ENCODE results near the gene GMFB. TPM values are rescaled to one million over a fixed set of nuclear protein-coding genes. Genes with fewer than 3 reads are reported as not detected.

GMFB gene
- polyA plus RNA-seq (2013, experiment 1 of 2; ENCODE audit: insufficient read length), result 45.7 TPM
- polyA plus RNA-seq (2013, experiment 2 of 2; ENCODE audit: insufficient read length), result 41.7 TPM

DNA sequence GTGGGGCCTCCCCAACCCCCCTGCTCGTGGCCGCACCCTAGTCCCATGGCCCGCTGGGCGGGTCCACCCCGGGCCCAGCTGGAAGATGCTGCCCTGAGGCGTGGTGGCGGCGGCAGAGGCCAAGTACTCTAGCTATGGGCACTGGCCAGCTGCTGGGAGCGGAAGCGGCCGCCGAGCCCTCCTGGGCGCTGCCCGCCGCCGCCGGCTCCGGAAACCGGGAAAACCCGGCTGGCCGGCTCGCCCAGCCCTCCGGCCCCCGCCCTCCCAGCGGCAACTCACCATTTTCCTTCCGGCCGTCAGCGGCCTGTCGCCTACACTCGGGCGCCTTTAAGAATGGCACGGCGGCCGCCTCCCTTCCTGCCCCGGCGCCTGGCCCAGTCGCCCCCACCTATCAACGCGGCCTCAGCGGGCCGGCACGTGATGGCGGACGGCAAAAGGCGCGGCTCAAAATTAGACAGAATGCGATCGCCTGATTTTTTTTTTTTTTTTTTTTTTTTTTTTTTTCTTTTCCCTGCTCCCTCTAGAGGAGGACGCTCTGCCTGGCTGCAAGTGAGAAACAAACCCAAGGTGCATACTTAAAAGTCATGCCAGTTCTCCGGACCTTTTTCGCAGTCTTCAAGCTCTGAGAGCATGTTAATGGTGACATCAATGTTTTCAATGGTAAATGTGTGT, at the start of gene GMFB:
GMFB (minus strand) TSS at position 335 of the 672 bp plus-strand sequence; CDS start at position 282, 53 bp downstream.
- DNase-seq, result peak; percentile 95

DNA sequence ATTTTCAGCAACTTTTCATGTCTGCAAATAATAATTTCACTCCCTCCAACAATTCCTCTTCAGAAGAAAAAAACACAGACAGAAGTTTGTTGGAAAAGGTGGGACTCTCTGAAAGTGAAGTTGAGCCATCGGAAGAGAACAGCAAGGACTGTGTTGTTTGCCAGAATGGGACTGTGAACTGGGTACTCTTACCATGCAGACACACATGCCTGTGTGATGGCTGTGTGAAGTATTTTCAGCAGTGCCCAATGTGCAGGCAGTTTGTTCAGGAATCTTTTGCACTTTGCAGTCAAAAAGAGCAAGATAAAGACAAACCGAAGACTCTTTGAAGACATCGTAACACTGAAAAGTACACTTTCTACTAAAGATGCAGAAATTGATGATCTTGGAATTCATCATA, 49.3 kb upstream of the GMFB start:
- no peak for DNase-seq

DNA sequence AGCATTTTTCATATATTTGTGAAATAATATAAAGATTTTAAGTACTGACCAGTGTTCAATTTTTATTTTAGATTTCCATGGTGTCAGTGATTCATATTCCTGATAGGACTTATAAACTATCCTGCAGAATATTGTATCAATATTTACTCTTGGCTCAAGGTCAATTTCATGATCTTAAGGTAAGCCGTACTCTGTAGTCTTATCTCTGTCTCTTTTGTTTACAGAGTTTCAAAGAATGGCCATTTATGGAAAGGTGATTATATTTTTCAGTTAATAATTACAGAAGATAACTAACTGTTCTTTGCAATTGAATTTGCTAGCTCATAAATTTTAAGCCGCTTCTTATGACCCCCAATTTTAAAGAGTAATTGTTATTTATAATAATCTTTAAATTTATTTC, 48.9 kb upstream of the GMFB start:
- no peak for DNase-seq

DNA sequence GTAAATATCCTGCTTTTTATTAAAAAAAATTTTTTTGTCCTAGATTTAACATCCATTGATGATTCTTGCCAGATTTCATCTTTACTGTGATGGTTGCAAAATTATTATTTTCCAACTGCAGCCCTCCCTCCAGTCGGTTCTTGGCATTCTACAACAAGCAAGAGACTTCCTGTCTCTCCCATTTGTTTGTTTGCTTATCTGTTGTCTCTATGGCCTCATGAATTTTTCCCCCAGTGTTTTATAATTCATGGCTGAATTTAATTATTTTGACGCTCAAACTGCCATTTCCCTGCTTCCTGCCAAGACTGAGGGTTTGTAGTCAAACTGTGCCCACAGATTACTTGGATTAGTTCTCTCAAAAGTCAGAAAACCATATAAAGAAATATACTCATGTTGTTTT, 46.9 kb upstream of the GMFB start:
- no peak for DNase-seq

DNA sequence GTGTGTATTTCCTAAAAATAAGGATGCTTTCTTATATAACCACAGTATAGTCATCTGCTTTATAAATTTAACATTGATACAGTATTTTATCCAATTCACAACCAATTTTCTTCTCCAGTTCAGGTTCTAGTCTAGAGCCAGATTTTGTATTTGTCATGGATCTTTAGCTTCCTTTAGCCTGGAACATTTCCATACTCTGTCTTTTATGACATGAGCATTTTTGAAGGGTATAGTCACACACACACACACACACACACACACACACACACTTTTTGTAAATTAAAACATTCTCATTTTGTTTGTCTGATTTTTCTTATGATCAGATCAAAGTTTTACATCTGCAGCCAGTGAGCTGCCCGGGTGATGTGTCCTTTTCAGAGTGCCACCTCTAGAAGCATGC, 46.3 kb upstream of the GMFB start:
- peak; percentile 12 for DNase-seq

DNA sequence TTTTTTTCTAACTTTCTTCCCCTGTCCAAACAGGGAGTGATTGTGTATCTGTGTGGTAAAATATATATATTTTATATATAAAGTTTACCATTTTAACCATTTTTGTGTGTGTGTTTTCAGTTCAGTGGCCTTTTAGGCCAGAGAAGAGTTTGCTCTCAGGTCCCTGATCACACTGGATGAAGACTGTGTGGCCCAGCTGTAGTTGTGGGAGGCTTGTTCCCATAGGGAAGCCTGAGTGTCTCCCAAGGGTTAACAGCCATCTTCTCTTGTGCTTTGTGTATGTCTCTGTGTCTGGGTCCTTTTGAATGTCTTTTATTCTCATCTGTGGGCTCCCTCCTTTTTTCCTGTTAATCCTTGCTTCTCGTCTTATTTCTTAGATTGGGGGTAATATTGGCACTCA, 44.3 kb upstream of the GMFB start:
- no peak for DNase-seq

DNA sequence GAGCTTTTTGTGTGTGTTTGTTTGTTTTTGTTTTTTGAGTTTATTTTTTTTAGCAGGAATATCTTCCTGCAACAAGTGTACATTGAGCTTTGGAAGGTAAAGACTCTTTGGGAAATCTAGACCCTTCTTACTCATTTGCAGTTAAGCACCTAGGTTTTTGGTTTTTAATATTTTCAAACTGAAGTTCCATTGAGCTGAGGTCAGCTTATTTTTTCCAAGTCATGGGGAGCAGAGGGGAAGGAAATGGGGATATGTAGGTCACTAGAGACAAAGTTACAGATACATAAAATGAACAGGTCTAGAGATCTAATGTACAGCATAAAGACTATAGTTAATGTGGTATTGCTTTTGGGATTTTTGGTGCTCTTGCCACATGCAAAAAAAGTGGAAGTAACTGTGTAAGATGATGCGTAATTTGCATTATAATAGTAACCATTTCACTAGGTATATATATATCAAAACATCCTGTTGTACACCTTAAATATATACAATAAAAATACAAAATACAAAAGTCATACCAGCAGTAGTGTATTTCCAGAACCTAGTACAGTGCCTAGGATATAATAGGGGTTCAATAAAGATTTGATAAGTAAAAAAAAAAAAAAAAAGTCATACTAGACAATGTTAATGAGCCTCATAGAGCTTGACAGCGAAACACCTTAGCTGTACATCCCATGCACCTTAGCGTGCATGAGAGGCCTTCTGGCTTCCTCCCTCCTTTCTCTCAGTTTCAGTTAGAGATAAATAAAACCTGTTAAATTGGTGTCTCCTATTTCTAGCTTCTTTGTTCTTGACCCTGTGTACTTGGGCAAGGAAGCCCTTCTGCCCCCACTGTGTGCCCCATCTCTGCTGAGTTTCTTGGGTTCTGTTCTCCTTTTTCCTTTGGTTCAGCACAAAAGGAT, 43.6 kb upstream of the GMFB start:
- no peak for DNase-seq

DNA sequence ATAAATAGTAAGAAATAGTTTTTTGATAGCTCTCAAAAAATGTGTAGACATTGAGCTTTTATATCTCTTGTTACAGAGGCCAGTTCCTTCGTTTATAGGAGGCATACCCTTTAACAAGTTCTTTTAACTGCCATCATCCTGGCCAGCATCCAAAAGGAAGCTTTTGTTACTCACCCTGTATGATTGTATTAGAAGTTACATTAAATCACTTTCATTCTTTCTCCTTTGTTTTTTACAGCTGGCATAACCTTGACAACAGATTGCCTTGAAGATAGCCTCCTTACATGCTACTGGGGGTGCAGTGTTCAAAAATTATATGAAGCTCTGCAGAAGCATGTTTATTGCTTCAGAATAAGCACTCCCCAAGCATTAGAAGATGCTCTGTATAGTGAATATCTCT, 41.0 kb upstream of the GMFB start:
- DNase-seq, result peak; percentile 56

DNA sequence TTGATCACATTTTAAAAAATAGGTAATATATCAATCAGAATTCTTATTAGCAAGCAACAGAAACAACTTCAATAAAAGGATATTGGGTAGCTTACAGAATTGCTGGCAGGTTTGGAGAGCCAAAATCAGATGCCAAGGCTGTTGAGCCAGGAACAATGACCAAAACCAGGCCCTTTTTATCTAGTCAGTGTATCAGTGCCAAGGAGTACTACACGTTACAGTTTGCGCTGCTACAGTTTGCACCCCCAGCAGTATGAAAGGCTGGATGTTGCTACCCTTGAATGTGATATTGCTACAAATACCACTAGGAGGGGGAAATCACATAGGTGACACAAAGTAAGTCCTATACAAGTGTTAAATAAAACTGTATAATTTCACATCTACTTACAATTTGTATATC, 40.2 kb upstream of the GMFB start:
- DNase-seq, result no peak

DNA sequence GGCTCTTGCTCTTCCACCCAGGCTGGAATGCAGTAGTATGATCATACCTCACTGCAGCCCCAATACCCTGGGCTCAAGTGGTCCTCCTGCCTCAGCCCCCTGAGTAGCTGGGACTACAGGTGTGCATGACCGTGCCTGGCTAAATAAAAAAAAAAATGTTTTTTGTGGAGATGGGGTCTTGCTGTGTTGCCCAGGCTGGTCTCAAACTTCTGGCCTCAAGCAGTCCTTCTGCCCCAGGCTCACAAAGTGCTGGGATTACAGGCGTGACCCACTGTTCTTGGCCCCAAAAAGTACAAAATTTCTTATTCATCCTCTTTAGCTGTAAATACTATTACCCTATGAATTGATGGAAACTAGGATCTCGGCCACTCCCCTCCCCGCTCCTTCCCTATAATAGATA, 35.6 kb upstream of the GMFB start:
- DNase-seq, result no peak

DNA sequence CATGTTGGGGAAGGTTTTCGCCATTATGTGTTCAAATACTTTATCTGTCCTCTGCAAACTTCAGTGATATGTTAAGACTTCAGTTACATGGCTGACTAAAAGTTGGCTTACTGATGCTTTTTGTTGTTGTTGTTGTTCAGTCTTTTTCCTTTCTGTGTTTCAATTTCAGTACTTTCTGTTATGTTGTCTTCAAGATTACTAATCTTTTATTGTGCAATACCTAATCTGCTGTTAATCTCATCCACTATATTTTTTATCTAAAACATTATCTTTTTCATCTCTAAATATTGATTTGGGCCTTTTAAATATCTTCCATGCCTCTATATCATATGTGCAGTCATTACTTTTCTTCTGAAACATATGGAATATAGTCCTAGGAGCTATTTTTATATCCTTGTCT, 27.9 kb upstream of the GMFB start:
- DNase-seq, result no peak

DNA sequence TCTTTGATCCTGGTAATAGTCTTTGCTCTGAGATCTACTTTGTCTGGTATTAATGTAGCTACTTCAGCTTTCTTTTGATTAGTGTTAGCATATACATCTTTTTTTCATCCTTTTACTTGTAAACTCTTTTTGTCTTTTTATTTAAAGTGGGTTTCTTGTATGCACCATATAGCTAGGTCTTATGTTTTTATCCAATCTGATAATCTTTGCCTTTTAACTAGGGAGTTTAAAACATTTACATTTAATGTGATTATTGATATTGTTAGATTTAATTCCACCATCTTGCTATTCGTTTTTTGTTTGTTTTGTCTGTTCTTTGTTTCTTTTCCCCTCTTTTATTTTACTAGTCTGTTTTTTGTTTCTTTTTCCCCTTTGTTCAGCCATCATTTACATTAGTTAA, 26.9 kb upstream of the GMFB start:
- no peak for DNase-seq

DNA sequence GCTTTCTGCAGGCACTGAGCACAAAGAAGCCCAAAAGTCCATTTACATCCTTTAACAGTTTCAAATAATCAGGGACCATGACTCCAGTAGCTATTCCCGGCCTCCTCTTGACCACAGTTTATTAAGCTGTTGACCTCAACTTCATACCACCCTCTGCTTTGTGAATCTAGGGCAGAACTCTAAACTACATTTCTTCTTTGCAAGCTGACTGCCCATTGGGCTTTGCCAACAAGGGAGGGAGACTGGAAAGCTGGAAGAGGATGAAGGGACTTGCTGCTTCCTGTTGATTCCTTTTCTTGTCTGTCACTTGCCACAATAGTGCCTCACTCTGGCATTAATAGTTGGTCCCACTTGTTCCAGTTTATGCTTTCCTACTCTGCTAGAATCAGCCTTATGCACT, 23.6 kb upstream of the GMFB start:
- DNase-seq, result no peak

DNA sequence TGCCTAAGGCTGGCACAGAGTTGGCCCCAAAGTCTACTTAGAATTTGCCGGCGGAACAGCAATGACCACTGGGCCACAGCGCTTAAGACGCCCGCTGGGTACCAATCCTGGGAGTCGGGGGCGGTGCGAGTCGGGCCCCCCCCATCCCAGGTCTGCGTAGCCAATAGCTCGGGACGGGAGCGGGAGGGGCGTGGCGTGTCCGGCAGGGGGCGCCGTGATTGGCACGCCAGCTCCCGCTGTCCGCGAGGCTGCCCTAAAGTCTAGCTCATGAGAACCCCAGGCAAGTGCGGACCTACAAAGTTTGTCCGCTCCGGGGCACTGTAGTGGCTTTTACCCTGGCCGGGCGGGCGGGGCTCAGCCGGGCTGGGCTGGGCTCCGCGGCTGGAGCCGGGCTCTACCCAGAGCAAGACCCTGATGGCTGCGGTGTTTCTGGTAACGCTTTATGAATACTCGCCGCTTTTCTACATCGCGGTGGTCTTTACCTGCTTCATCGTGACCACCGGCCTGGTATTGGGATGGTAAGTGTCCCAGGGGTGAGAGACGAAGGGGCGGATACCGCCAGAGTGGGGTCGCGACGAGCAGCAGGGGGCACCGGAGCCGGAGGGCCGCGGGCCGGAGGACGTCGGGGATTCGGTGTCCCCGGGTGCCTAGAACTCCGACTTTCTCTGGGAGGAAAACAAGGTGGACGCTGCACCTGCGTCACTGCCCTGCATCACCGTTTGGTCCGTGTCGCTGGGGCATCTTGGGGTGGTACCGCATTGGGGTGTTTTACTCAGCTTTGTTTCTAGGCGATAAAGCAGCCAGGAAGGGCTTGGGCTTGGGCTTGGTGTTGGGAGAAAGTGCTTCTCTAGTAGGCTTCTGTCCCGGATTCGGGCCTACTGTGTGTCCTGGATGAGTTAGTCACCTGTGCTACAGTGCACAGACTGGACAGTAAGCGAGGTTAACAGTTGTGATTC, 21.0 kb upstream of the GMFB start, which contains the start of gene CGRRF1:
CGRRF1 (plus strand) TSS at position 361 of the 956 bp plus-strand sequence; CDS start at position 415, 54 bp downstream.
- DNase-seq, result peak; percentile 99

DNA sequence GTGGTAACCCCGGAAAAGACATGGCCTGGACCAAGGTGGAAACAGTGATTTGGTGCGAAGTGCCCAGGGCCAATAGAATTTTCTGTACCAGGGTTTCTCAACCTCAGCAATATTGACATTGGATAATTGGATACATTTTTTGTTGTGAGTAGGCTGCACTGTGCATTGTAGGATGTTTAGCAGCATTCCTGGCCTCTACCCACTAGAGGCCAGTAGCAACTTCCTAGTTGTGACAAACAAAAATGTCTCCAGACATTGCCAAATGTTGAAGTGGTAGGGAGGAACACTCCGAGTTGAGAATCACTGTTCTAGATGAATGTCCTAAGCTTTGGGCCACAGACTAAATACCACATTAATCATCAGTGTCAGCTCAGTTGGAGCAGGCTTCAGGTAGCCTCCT, 14.7 kb upstream of the GMFB start:
- DNase-seq, result peak; percentile 56

DNA sequence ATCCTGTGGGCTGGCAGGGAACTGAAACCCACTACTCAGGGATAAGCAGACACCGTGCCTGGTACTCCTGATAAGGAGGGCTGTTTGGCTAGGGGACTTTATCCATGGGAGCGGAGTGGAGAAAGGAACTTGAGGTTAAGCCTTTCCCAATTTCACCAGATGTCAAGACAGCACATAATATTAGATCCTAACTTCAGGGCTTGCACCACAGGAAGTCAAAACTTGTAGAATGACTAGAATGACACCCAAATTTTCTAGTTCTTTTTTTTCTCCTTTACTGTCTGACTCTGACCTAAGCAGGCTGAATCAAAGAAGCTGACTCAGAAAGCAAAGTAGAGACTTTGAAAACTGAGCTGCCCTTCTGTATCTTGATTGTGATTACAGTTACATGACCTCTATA, 13.8 kb upstream of the GMFB start:
- DNase-seq, result no peak

DNA sequence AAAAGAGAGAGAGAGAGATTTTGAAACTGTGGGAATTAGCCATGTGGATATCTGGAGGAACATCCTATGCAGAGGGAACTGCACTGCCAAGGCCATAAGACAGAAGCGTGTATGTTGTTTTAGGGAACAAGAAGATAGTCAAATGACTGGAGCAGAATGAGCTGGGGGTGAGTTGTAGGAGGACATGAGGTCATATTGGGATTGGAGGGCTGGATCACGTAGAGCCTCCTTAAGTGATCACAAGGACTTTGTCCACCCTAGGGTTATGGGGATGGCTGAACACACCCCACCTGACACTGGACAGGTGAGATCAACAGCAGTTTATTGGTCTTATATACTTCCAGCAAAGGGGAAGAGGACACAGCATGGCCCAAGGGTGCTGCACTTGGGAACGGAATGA, 12.7 kb upstream of the GMFB start:
- no peak for DNase-seq

DNA sequence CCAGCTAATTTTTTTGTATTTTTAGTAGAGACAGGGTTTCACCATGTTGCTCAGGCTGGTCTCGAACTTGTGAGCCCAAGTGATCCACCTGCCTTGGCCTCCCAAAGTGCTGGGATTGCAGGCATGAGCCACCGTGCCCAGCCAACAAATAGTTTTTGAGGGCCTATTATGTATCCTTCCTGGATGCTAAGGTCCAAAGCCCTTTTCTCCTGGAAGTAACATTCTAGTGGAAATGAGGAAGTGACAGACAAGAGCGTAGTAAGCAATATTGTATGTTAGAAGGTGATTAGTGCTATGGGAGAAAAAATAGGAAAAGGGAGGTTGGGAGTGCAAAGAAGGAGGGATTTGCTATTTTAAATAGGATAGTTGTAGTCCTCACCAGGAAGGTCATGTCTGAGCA, 12.0 kb upstream of the GMFB start:
- DNase-seq, result no peak

DNA sequence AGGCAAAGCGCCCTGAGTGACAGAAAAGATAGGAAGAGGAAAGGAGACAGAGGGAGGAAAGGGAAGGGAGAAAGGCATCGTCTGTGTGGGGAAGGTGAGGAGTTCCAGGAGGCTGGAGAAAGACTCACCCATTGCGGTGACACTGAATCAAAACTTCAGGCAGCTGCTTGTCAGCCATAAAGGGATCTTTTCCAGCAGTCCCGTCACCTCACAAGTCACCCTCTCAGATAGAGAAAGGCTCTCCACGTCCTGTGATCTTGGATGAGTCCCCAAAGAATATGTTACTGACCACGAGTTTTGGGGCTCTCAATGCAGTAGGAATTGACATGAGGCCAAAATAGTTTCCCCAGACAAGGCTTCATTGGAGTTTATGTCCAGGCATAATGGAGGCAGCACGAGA, 9.8 kb upstream of the GMFB start:
- no peak for DNase-seq

DNA sequence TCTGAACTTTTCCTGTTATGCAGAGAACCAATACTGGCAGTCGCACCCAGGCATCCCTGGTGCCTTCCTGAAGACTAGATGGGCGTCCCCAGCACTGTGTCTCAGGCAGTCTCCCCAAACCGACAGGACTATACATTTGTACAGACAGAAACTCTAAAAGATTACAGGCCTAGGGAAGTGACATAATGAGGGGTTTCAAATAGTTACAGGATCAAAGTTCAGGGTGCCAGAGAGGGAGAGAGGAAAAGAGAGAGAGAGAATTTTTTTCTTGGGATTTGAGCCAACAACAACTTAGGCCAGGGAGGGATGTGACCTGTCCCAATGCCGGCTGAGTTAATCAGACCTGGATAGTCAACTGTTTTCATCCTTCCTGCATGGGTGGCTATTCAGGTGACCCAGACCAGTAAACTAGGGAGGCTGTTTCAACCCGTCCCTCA, 9.3 kb upstream of the GMFB start:
- DNase-seq, result no peak

DNA sequence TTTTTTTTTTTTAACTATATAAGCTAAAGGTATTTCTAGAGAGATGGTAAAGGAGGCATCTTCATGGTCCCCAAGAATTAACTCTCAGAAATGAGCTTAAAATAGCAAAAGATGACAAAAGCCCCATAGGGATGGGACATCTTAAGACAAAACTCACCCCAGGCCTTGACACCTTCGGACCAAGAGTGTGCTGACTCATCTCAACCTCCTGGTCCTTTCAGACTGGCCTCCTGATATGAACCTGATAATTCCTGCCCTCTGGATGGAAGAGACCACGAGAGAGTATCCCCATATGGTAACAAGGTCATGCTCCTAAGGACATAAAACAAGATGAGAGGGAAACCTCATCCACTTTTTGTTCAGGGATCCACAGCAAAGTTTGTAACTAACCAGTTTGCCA, 8.4 kb upstream of the GMFB start:
- no peak for DNase-seq

DNA sequence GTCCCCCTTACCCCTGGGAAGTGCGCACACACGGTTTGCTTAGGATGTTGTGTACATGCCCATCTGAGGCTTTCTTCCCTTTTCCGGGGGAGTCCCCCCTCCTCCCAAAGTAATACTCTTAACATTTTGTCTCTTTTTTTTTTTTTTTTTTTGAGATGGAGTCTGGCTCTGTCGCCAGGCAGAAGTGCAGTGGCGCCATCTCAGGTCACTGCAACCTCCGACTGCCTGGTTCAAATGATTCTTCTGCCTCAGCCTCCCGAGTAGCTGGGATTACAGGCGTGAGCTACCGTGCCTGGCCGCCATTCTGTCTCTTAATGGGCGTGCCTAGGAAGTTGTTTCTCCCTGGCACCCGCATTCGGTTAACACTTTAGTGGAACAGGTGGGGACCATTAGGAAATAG, 4.5 kb upstream of the GMFB start:
- no peak for DNase-seq
